CD14-positive monocyte (primary cell): ENCODE measurements around the gene PUS1. TPM values are rescaled to one million over a fixed set of nuclear protein-coding genes. Genes with fewer than 3 reads are reported as not detected.

Source experiments
- DNase-seq, 3 donors: peaks; one replicate each; pipeline ENCODE4 v3.0.0-alpha.2; 2011 to 2022
- H2AFZ ChIP-seq: 2 replicates; pipeline ENCODE4 v1.6.0; 2012; ENCODE audit warnings: mild to moderate bottlenecking, low read depth, low read length, inconsistent platforms; ENCODE audit not compliant: insufficient read depth, poor library complexity, severe bottlenecking
- H3K27ac ChIP-seq, 2 donors: 1 replicate in 1 of 2; 2 replicates in 1 of 2; pipeline ENCODE4 v1.5.1; 2012 to 2013; ENCODE audit warnings: low read length in 2 of 2, control low read depth in 1 of 2, inconsistent platforms in 1 of 2, low read depth in 1 of 2, mild to moderate bottlenecking in 1 of 2
- H3K27me3 ChIP-seq, 2 donors: one replicate each; pipeline versions ENCODE4 v1.6.0 to v1.6.1; 2011 to 2013; ENCODE audit warnings: low read length in 2 of 2; ENCODE audit not compliant: control insufficient read depth in 2 of 2, insufficient read depth in 2 of 2
- H3K36me3 ChIP-seq, 2 donors: replicated peaks in 1 of 2; 1 replicate in 1 of 2; 2 replicates in 1 of 2; pipeline versions ENCODE4 v1.5.1 to v1.6.1; 2012 to 2013; ENCODE audit warnings: low read length in 2 of 2, control low read depth in 1 of 2, inconsistent platforms in 1 of 2, mild to moderate bottlenecking in 1 of 2; ENCODE audit not compliant: insufficient read depth in 2 of 2, control insufficient read depth in 1 of 2
- H3K4me1 ChIP-seq, 2 donors: 1 replicate in 1 of 2; 2 replicates in 1 of 2; pipeline versions ENCODE4 v1.5.1 to v1.6.1; 2012 to 2013; ENCODE audit warnings: low read length in 2 of 2, control low read depth in 1 of 2, inconsistent platforms in 1 of 2, mild to moderate bottlenecking in 1 of 2, moderate library complexity in 1 of 2; ENCODE audit not compliant: insufficient read depth in 2 of 2, control insufficient read depth in 1 of 2
- H3K4me2 ChIP-seq: replicated peaks from 2 replicates; pipeline ENCODE3; 2012; ENCODE audit warnings: low read length, moderate library complexity, mild to moderate bottlenecking; ENCODE audit not compliant: poor library complexity, severe bottlenecking; ENCODE audit errors: extremely low read depth
- H3K4me3 ChIP-seq, 3 experiments: fragments of 200-600 bp in 1 of 3; sonication (generic) in 1 of 3; replicated peaks in 1 of 3; 1 replicate in 2 of 3; 2 replicates in 1 of 3; pipeline ENCODE4 v1.5.1; 2011 to 2013; ENCODE audit warnings: low read length in 3 of 3, mild to moderate bottlenecking in 3 of 3, control low read depth in 2 of 3, low read depth in 2 of 3, inconsistent platforms in 1 of 3, moderate library complexity in 1 of 3
- H3K79me2 ChIP-seq: 2 replicates; pipeline ENCODE4 v1.6.0; 2012; ENCODE audit warnings: mild to moderate bottlenecking, control low read depth, inconsistent platforms, low read length, moderate library complexity; ENCODE audit not compliant: insufficient read depth
- H3K9ac ChIP-seq: 2 replicates; pipeline ENCODE4 v1.6.0; 2017; ENCODE audit warnings: low read length, mild to moderate bottlenecking; ENCODE audit not compliant: insufficient read depth, poor library complexity, severe bottlenecking
- H3K9me3 ChIP-seq, 2 donors: replicated peaks in 1 of 2; 1 replicate in 1 of 2; 2 replicates in 1 of 2; pipeline versions ENCODE4 v1.5.1 to v1.6.1; 2012 to 2013; ENCODE audit warnings: low read length in 2 of 2, control low read depth in 1 of 2; ENCODE audit not compliant: control insufficient read depth in 1 of 2, insufficient read depth in 1 of 2
- H4K20me1 ChIP-seq: 2 replicates; pipeline ENCODE4 v1.6.0; 2012; ENCODE audit warnings: mild to moderate bottlenecking, low read length, control low read depth, moderate library complexity; ENCODE audit not compliant: insufficient read depth
- H3K27ac Mint-ChIP-seq, 7 donors: one replicate each; pipeline ENCODE4 v1.8.0; 2020; ENCODE audit warnings: mild to moderate bottlenecking in 7 of 7, mixed read lengths in 7 of 7, moderate library complexity in 6 of 7, inconsistent platforms in 2 of 7
- H3K27me3 Mint-ChIP-seq, 3 donors: one replicate each; pipeline ENCODE4 v1.8.0; 2021 to 2022; ENCODE audit warnings: low read depth in 3 of 3, mild to moderate bottlenecking in 3 of 3, mixed read lengths in 3 of 3, moderate library complexity in 3 of 3, inconsistent platforms in 1 of 3
- H3K36me3 Mint-ChIP-seq, 2 donors: one replicate each; pipeline ENCODE4 v1.8.0; 2020; ENCODE audit warnings: mixed read lengths in 2 of 2, inconsistent platforms in 1 of 2, mild to moderate bottlenecking in 1 of 2
- H3K4me1 Mint-ChIP-seq: one replicate; pipeline ENCODE4 v1.8.0; 2020; ENCODE audit warnings: mild to moderate bottlenecking, mixed read lengths
- H3K4me3 Mint-ChIP-seq, 2 donors: one replicate each; pipeline ENCODE4 v1.8.0; 2020; ENCODE audit warnings: mild to moderate bottlenecking in 2 of 2, mixed read lengths in 2 of 2, moderate library complexity in 1 of 2
- H3K9me3 Mint-ChIP-seq, 7 donors: one replicate each; pipeline ENCODE4 v1.8.0; 2020 to 2022; ENCODE audit warnings: mixed read lengths in 7 of 7, mild to moderate bottlenecking in 6 of 7, moderate library complexity in 6 of 7, inconsistent platforms in 2 of 7
- CTCF ChIP-seq: fragments of 200-600 bp; IDR thresholded peaks from one replicate; pipeline ENCODE4 v1.8.0; 2022; ENCODE audit warnings: antibody characterized with exemption, mild to moderate bottlenecking
- WGBS: methylation state at CpG from one replicate; pipeline ENCODE4 v1.1.5; 2013; ENCODE audit warnings: missing lambda C conversion rate; ENCODE audit not compliant: insufficient coverage; 5-methylcytosine and 5-hydroxymethylcytosine counted together
- intact Hi-C, 2 donors: fragments of 100-400 bp; cut with micrococcal nuclease; formaldehyde crosslinking; loops; one replicate each; pipeline versions ENCODE4 v1.15.0 to v1.15.1; 2023
- polyA plus RNA-seq, 3 donors: library from polyadenylated mRNA; depleted of rRNA in 1 of 3; unstranded in 2 of 3; stranded (reverse) in 1 of 3; fragments of 300-500 nt in 2 of 3; fragments of >200 nt in 1 of 3; fragmentation: Illumina TruSeq in 2 of 3; gene quantifications; 1 replicate in 2 of 3; 2 replicates in 1 of 3; pipeline ENCODE4 v1.2.3, GENCODE V29; 2012 to 2021

PUS1 gene
- polyA plus RNA-seq, 3 donors: 5.1 to 30.9 (median 6.9) TPM

GRCh38 chr12:131923260-131923659 is 5.8 kb upstream of the PUS1 start:
- Mint-ChIP-seq H3K27me3 (peaks cover 0 to 5% (median 3%) of the 10 kb centered on the region in 3 donors), H3K4me1 (peaks cover 21% of the 10 kb centered on the region), H3K27ac (no peak overlapping the region), H3K36me3 (peaks cover 32 to 41% of the 10 kb centered on the region in 2 donors), H3K9me3 (peaks cover 0 to 3% (median 0%) of the 10 kb centered on the region in 7 donors), H3K4me3 (no peak overlapping the region)
- DNase-seq: no peak
- WGBS: 90% methylated on average over 8 of the region's 11 CpGs
- no peak for TF ChIP-seq CTCF
- H3K4me2 ChIP-seq: no peak overlapping the region
- intact Hi-C loops: no loop called here
- peaks cover 37 to 45% of the 10 kb centered on the region in 2 donors for H3K36me3 ChIP-seq
- no peak overlapping the region for H3K9ac ChIP-seq
- H3K4me3 ChIP-seq: no peak overlapping the region
- H2AFZ ChIP-seq: no peak overlapping the region
- no peaks in the 10 kb centered on the region for H3K27me3 ChIP-seq
- no peaks in the 10 kb centered on the region for H3K79me2 ChIP-seq
- peaks cover 15 to 17% of the 10 kb centered on the region in 2 donors for H3K4me1 ChIP-seq
- H3K27ac ChIP-seq: no peak overlapping the region
- H4K20me1 ChIP-seq: peaks cover 43% of the 10 kb centered on the region
- H3K9me3 ChIP-seq: no peaks in the 10 kb centered on the region

- Mint-ChIP-seq H3K9me3 (peaks cover 0 to under 1% (median 0%) of the 10 kb centered on the region in 7 donors), H3K27me3 (peaks cover 0 to 9% (median 4%) of the 10 kb centered on the region in 3 donors), H3K4me1 (peaks cover 32% of the 10 kb centered on the region), H3K4me3 (no peak overlapping the region), H3K27ac (peak overlapping the region in 2 of 7 donors; percentile 24 to 61), H3K36me3 (peaks cover 16 to 20% of the 10 kb centered on the region in 2 donors)
- Histone ChIP-seq H3K4me3 (no peak overlapping the region), H3K36me3 (peaks cover 12 to 13% of the 10 kb centered on the region in 2 donors), H3K27me3 (no peaks in the 10 kb centered on the region), H3K4me1 (peaks cover 28 to 29% of the 10 kb centered on the region in 2 donors), H3K4me2 (peak overlapping the region; percentile 99), H4K20me1 (peaks cover 10% of the 10 kb centered on the region), H3K79me2 (peaks cover 20% of the 10 kb centered on the region), H3K9ac (no peak overlapping the region), H3K9me3 (no peaks in the 10 kb centered on the region), H2AFZ (no peak overlapping the region), H3K27ac (no peak overlapping the region)
- no peak for TF ChIP-seq CTCF
- intact Hi-C loops: loop anchor here (2.0 kb wide), 2 partner anchors 31 to 33 kb away; partner anchors contain the start of gene ULK1 (in 1 of the 2)
- WGBS: 70% methylated on average over 14 of the region's 24 CpGs
- no peak for DNase-seq
These were observed 1.7 kb upstream of the PUS1 start for GRCh38 chr12:131927110-131928079.
